Activated effector memory CD4-positive, alpha-beta T cell treated with Interleukin-2 at 50 U/mL for 16 hours (primary cell): ENCODE data around the gene ADAM33.

Source experiments
- DNase-seq: peaks from one replicate; pipeline ENCODE4 v3.0.0-alpha.2; 2020

The ADAM33 gene

GRCh38 chr20:3681931-3682781 lies at the start of gene ADAM33:
TSS of gene ADAM33 (minus strand) at chr20:3682010. CDS start at chr20:3682004, 6 bp downstream.
- DNase-seq: no peak

DNA sequence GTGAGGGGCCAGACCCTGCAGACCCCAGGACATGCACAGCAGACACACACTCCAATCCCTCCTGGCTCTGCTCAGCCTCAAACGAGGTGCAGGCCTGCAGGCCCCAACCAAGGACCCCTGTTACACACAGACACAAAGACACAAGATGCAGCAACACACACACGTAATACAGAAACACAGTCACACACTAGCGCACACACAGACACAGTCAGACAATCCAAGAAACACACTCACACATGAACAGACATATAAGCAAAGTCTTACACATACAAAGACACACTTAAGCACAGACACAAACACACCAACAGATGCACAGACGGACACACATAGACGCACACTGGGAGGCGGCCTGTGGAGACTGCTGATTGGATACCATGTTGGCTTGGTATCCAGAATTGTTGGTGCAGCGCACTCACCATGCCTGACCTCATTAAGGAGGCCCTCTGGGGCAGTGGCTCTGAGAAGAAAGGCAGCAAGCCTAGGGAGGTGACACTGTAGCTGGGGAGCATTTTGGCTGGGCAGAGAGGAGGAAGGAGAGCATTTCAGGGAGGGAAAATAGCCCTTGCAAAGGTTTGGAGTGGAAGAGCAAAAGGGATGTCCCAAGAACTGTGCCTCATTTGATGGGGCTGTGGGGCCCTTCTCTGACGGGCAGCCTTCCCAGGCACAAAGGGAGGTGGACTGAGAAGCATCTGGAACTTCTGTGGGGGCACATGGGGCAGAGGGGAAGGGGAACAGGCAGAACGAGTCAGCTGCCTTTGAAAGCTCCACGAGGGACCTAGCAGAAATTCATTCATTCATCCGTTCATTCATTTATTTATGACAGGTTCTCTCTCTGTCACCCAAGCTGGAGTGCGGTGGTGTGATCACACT lies 49.2 kb upstream of the ADAM33 start:
- DNase-seq: no peak

DNA sequence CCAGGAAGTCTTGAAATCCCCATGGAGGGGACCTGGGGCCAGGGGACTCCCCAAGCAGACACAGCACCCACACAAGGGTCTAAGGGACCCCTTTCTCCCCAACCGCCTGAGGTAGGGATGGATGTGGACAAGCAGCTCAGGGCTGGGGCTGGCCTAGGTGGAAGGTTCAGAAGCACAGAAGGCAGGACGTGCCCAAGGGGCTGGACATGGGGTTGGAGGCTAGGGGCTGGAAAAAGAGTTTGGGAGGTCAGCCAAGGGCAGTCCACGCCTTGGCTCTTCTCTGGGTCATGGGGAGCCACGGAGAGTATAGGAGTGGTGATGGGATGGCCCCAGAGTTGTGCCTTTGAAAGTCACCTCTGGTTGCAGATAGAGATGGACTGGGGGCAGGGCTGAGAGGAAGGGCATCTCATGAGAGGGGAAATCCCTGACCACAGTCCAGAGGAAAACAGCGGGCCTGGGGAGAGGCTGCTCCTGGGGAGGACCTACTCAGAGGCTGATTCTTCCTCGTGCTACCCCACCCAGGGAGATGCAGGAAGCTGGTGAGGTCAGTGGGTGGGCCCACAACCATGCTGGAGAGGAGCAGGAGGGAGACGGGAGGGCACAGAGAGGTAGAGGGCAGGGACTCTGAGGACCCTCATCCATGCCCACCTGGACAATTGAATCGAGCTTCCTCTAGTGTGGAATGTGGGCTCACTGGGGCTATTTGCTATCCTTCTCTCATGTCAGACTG lies 48.2 kb upstream of the ADAM33 start:
- no peak for DNase-seq

GRCh38 chr20:3729378-3729777 lies 47.6 kb upstream of the ADAM33 start:
- no peak for DNase-seq

DNA sequence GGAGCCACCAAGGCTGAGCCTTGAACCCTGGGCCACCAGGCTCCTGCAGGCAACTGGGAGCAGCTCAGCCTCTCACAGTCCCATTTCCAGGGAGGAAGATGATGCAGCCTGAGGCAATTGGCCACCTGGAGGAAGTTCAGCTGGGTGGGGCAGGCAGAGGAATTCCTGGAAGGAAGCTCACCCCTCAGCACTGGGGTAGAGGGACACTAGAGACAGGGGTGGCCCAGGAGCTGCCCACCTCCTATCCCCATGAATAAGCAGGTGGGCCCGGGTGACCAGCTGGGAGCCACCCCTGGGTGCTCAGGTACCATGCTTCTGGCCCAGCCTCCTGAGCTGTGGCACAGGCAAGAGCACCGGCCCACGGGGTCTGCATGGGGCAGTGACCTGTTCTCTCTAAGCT lies 47.1 kb upstream of the ADAM33 start:
- no peak for DNase-seq

DNA sequence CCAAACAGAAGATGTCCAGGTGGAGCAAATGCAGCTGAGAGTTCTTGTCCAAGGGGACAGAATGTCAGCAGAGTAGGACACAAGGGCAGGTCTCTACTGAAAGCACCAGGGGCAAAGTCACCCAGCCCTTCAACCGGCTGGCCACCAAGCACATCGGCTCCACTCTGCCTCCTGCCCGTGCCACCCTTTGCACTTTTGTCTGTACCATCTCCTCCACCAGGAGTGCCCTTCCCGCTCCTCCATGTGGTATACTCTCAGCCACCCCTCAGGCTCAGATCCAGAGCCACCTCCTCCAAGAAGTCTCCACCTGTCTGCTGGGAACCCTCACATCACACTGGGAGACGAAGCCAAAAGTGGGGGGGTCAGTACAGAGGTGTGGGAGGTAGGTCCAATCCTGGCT lies 46.5 kb upstream of the ADAM33 start:
- DNase-seq: no peak

GRCh38 chr20:3727401-3728021 lies 45.7 kb upstream of the ADAM33 start:
- DNase-seq: no peak

DNA sequence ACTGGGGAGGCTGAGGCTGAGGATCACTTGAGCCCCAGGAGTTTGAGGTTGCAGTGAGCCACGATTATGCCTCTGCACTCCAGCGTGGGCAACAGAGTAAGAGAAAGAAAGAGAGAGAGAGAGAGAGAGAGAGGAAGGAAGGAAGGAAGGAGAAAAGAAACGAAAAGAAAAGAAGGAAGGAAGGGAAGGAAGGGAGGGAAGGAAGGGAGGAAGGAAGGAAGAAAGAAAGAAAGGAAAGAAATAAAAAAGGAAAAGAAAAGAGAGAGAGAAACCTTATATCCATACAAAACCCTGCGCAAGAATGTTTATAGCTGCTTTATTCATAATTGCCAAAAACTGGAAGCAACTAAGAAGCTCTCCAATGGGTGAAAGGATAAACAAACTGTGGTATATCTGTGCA lies 42.5 kb upstream of the ADAM33 start:
- DNase-seq: no peak

- DNase-seq: no peak
Observed at GRCh38 chr20:3723284-3723683, 41.5 kb upstream of the ADAM33 start.

- DNase-seq: no peak
Observed at GRCh38 chr20:3721912-3722311, 40.1 kb upstream of the ADAM33 start.

- no peak for DNase-seq
Observed at GRCh38 chr20:3720626-3721025, 38.8 kb upstream of the ADAM33 start.

DNA sequence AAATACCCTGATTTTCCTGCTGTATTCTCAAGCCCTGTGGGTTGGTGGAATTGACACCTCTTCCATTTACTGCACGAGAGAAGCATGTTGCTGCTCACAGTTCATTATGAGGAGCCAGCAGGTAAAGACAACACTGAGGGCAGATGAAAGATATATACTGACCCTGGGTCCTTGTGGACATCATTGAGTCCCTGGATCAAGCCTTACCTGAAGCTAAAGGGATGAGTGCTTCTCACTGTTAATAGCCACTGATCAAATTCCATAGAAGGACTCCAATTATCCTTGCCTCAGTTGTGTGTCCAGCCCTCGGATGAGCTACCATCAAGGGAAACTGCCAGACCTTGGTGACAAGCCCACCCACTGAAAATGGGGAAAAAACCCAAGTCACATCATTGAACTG lies 38.3 kb upstream of the ADAM33 start:
- no peak for DNase-seq

- DNase-seq: no peak
Observed at GRCh38 chr20:3719046-3719445, 37.2 kb upstream of the ADAM33 start.

DNA sequence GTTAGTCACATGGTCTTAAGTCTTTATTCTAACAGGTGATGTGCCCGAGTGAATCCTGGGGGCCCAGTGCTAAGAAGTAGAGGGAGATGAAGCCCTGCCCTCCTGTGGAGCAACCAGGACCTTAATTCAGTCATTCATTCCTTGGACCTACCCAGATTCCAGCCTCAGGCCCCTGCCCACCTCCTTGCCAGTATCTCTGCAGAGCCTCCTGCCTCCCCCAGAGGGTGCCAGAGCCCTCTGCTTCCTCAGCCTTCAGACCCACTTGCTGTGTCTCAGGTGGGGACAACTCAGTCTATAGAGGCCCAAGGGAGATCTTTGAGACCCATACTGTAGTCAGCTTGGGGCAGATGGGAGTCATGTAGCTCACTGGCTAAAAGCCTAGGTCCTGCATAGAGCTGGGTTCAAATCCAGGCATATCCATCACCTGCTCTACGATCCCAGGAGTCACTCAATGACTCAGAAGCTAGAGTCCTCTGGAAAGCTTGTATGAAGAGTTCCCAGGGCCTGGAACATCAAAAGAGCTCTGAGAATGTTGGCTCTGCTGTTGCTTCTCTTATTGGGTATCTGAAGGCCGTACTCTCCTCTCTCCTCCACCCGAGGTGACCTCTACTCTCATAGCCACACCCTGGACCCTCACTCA lies 34.5 kb upstream of the ADAM33 start:
- no peak for DNase-seq

GRCh38 chr20:3714092-3714491 lies 32.3 kb upstream of the ADAM33 start:
- DNase-seq: no peak

- DNase-seq: no peak
Observed at GRCh38 chr20:3712279-3712873, 30.6 kb upstream of the ADAM33 start, which contains the start of gene SIGLEC1. TSS of gene SIGLEC1 (minus strand) at chr20:3712600. CDS start at chr20:3707128, 5,472 bp downstream.

DNA sequence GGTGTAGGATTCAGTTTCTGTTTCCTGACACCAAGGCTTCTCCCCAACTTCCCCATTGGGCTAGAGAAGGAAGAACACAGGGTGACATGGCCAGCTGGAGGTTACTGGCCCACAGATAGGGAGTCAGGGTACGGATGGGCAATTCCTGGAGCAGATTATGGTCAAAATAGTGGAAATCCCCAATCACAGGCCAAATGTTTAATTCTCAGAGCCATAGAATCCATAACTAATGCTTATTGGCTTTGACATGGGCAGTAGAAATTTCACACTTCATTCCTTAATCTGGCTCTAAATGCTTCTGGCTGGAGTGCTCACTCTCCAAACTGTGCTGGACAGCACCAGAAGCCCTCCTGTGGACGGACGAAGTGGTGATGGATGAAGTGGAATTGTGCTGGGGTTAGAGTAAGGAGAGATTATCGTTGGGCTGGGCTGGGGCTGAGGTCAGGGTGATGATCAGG lies 29.7 kb upstream of the ADAM33 start:
- no peak for DNase-seq

DNA sequence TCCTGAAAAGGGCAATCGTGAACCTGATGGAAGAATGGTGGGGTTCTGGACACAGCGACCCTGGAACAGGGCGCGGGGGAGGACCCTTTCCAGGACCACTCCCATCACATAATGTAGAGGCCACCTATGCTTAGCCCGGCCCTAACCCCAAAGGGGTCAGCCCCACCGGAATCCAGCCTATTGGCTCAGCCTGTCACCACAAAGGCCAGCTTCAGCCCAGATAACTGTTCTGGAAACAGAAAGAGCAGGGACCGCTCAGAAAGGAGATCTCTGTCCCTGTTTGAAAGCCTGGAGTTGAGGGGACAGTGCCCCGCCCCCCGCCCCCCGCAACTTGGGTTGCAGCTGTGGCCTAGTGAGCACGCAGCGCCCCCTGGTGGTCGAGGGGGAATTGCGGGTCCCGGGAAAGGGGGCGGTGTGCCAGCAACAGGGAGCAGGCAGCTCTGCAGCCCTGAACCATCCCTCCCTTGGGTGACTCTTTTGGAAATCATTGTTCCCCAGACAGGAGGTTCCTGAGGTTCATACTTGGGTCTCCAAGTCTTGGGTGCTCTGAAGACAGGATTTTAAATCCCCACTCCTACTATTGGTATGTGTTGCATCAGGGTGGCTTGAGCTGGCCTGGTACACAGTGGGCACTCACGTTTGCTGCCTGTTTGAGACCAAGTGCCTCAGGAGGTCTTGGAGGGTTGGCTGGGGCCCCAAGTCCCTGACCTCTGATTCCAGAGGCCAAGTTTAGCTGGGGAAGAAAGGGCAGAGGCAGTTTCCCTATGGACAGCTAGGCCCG lies 29.1 kb upstream of the ADAM33 start:
- peak; percentile 58 for DNase-seq

- DNase-seq: no peak
Observed at GRCh38 chr20:3710011-3710466, 28.2 kb upstream of the ADAM33 start.

DNA sequence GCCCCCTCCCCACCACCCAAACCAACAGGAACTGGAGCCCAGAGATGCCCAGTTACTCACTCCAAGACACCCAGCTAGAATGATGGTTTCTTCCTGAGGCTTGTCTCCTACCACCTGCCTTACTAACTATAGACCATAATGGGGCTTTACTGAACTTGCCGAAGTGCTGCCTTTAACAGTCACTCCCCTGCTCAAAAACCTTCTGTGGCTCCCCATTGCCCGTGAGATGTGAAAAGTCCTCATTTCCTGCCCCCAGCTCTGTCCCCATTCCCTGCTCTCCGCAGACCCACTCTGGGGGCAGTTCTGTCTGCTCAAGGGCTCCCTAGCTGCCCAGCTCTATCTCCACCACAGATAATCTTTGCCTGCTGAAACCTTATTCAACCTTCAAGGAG lies 25.7 kb upstream of the ADAM33 start:
- no peak for DNase-seq
